Measurements from ENCODE around the gene P3H3. TPM values are rescaled to one million over a fixed set of nuclear protein-coding genes. Genes with fewer than 3 reads are reported as not detected.

The P3H3 gene
- total and polyA plus RNA-seq, 9 of the 15 experiments (the other 6 are each of a cell fraction or from before 2014, with no cell fraction given), result 0.03 to 15.0 (median 4.8) TPM

GRCh38 chr12:6851153-6851920 lies 23.1 kb downstream of the P3H3 start, which contains the start of gene CDCA3 (continued):
- 0 out of 2 replicates have a peak, but pooled peaks have one; percentile 33 for TF ChIP-seq ZNF395 (CRISPR knock-in tag; IDR thresholded peaks at IDR 0.05)
- peak; percentile 93 for TF ChIP-seq NEUROD1 (IDR thresholded peaks at IDR 0.05; ENCODE audit: borderline replicate concordance, low read depth, low read length, partially characterized antibody)
- TF ChIP-seq TBP (optimal IDR thresholded peaks at IDR 0.05; ENCODE audit: low read depth, low read length), result peak; percentile 75
- no peak for TF ChIP-seq MECOM (CRISPR knock-in tag; IDR thresholded peaks at IDR 0.05)
- peak; percentile 53; the same call in 1 of the 2 replicates for TF ChIP-seq C11orf30 (IDR thresholded peaks at IDR 0.05; ENCODE audit: low read depth)
- TF ChIP-seq NKRF (IDR thresholded peaks at IDR 0.05; ENCODE audit: borderline replicate concordance), result peak; percentile 93
- TF ChIP-seq KAT2B (IDR thresholded peaks at IDR 0.05; ENCODE audit: low read depth, low read length), result no peak
- peak in 1 of 2 experiments; percentile 62; a peak in 1 of 4 replicates for TF ChIP-seq ARNT (IDR thresholded peaks at IDR 0.05)
- 0 out of 2 replicates have a peak, but pooled peaks have one; percentile 30 for TF ChIP-seq GABPB1 (CRISPR knock-in tag; IDR thresholded peaks at IDR 0.05)
- TF ChIP-seq L3MBTL2 (IDR thresholded peaks at IDR 0.05), result peak; percentile 86
- TF ChIP-seq CREM (IDR thresholded peaks at IDR 0.05; ENCODE audit: low read depth), result peak; percentile 91
- TF ChIP-seq ZNF77 (CRISPR knock-in tag; IDR thresholded peaks at IDR 0.05), result no peak
- peak; percentile 46 for TF ChIP-seq SMAD1 (IDR thresholded peaks at IDR 0.05; ENCODE audit: low read depth, low read length, partially characterized antibody)
- 0 out of 2 replicates have a peak, but pooled peaks have one; percentile 4 for TF ChIP-seq CREB3L1 (IDR thresholded peaks at IDR 0.05; ENCODE audit: borderline replicate concordance, low read depth)
- TF ChIP-seq, protein P1, sequence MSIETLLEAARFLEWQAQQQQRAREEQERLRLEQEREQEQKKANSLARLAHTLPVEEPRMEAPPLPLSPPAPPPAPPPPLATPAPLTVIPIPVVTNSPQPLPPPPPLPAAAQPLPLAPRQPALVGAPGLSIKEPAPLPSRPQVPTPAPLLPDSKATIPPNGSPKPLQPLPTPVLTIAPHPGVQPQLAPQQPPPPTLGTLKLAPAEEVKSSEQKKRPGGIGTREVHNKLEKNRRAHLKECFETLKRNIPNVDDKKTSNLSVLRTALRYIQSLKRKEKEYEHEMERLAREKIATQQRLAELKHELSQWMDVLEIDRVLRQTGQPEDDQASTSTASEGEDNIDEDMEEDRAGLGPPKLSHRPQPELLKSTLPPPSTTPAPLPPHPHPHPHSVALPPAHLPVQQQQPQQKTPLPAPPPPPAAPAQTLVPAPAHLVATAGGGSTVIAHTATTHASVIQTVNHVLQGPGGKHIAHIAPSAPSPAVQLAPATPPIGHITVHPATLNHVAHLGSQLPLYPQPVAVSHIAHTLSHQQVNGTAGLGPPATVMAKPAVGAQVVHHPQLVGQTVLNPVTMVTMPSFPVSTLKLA (conservative IDR thresholded peaks at IDR 0.05), result peak; percentile 43 to 85
- no peak for TF ChIP-seq PYGO2 (tag; IDR thresholded peaks at IDR 0.05)
- peak; percentile 61; the same call in 1 of the 2 replicates for TF ChIP-seq NR2C2 (CRISPR knock-in tag; IDR thresholded peaks at IDR 0.05)
- no peak for TF ChIP-seq NR2C2 (tag; IDR thresholded peaks at IDR 0.05)
- peak; percentile 86 for TF ChIP-seq FOXM1 (IDR thresholded peaks at IDR 0.05; ENCODE audit: low read depth)
- TF ChIP-seq FOXM1 (CRISPR knock-in tag; IDR thresholded peaks at IDR 0.05; ENCODE audit: low read depth), result no peak
- peak; percentile 70 for TF ChIP-seq POLR2B (IDR thresholded peaks at IDR 0.05; ENCODE audit: low read depth, partially characterized antibody)
- TF ChIP-seq ZNF431 (CRISPR knock-in tag; IDR thresholded peaks at IDR 0.05), result no peak
- TF ChIP-seq MBD2 (IDR thresholded peaks at IDR 0.05; ENCODE audit: borderline replicate concordance, low read depth), result peak; percentile 94

Measured in K562 (cell line).